Tibial nerve (tissue), 4 donors: ENCODE data around the gene KLB. TPM values are rescaled to one million over a fixed set of nuclear protein-coding genes. Genes with fewer than 3 reads are reported as not detected.

ENCODE experiments used
- small RNA-seq: library from RNA; depleted of rRNA; stranded (forward); fragments of <200 nt; gene quantifications from one replicate; pipeline ENCODE3, GENCODE V24; 2016
- total RNA-seq, 4 donors: library from RNA; depleted of rRNA; stranded (reverse); fragments of >200 nt; gene quantifications; one replicate each; pipeline ENCODE4 v1.1.0, GENCODE V29; 2016

KLB gene
- total RNA-seq, 4 donors from 2014 or later: 1.6 to 10.2 (median 3.4) TPM

Small RNAs within 50 kb of the gene (small RNA-seq; reads per million reads assigned to genes)
- gene MIR5591 (not detected), gene RF00019 (not detected), gene RNU6-887P (not detected)

Other genes with a start within 250 kb of the KLB start
- gene WDR19, start 224.4 kb upstream of the KLB start, total RNA-seq: 10 to 100 TPM; 71.1 to 93.1 (median 80.8) TPM
- gene RFC1, start 40.6 kb upstream of the KLB start, total RNA-seq: 10 to 100 TPM; 23.3 to 85.9 (median 38.5) TPM
- gene RPL9, start 52.0 kb downstream of the KLB start, total RNA-seq: 1,000 to 10,000 TPM; 2,396 to 3,997 (median 2,918) TPM
- 10 to 100 TPM in 3 of 4 donors, 1 to 10 TPM in 1; 9.3 to 11.2 (median 11.0) TPM for gene LIAS, start 52.1 kb downstream of the KLB start, total RNA-seq
- gene UGDH, start 120.5 kb downstream of the KLB start, total RNA-seq: 100 to 1,000 TPM in 1 of 4 donors, 10 to 100 TPM in 3; 39.5 to 108 (median 64.4) TPM
- gene SMIM14, start 231.9 kb downstream of the KLB start, total RNA-seq: 10 to 100 TPM; 26.7 to 42.6 (median 36.2) TPM